Measurements from ENCODE around the gene TSFM.
A peak's percentile ranks its signal among the peaks of the same experiment; 100 is the strongest.
"Not testable (repeated sequence)": the region's sequence is repeated elsewhere in the genome, so short reads cannot be mapped to it uniquely, and the experiment has no call there.

The TSFM gene

DNA sequence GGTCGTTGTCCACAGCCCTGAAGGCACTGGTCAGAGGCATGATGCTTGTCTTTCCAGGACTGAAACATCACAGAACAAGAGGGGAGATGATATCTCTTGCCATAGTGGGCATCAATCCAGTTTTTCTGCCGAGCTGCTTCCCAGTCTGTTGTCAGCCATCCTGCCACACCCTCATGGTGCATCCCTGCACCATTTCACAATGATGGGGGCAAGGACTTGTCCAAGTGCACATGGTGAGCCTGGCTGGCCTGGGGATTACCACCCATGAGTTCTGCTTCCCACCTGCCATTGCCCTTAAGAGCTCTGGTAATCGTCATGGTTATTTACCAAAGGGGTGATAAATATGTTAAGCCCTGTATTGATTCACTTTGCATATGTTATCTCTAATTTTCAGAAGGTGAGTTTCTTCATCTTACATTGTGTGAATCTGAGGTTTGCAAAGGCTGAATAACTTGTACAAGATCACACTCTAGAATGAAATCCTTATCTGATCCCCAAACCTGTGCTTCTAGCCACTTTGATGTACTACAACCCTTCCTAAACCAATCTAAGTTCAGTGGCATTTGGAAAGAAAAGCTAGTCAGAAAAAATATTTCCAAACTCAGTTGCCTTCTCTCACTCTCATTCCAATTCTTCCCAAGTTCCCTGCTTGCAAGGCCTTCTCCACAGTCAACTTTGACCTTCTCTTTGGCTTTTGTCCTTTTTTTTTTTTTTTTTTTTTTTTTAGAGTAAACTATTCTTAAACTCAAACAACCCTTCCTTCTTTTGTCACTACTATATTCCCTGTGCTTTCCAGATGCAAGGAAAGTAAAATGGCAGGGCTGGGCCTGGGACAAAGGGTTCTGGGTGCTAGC, 33.6 kb downstream of the TSFM start:
- no peak for TF ChIP-seq ZNF70 (CRISPR knock-in tag; IDR thresholded peaks at IDR 0.05)
- TF ChIP-seq ESRRG (CRISPR knock-in tag; IDR thresholded peaks at IDR 0.05) = no peak
- TF ChIP-seq ZC3H10 (CRISPR knock-in tag; IDR thresholded peaks at IDR 0.05) = no peak
- no peak for TF ChIP-seq GLIS3 (CRISPR knock-in tag; IDR thresholded peaks at IDR 0.05)
- no peak for TF ChIP-seq PPARA (CRISPR knock-in tag; IDR thresholded peaks at IDR 0.05; ENCODE audit: borderline replicate concordance)
- TF ChIP-seq, protein P1, sequence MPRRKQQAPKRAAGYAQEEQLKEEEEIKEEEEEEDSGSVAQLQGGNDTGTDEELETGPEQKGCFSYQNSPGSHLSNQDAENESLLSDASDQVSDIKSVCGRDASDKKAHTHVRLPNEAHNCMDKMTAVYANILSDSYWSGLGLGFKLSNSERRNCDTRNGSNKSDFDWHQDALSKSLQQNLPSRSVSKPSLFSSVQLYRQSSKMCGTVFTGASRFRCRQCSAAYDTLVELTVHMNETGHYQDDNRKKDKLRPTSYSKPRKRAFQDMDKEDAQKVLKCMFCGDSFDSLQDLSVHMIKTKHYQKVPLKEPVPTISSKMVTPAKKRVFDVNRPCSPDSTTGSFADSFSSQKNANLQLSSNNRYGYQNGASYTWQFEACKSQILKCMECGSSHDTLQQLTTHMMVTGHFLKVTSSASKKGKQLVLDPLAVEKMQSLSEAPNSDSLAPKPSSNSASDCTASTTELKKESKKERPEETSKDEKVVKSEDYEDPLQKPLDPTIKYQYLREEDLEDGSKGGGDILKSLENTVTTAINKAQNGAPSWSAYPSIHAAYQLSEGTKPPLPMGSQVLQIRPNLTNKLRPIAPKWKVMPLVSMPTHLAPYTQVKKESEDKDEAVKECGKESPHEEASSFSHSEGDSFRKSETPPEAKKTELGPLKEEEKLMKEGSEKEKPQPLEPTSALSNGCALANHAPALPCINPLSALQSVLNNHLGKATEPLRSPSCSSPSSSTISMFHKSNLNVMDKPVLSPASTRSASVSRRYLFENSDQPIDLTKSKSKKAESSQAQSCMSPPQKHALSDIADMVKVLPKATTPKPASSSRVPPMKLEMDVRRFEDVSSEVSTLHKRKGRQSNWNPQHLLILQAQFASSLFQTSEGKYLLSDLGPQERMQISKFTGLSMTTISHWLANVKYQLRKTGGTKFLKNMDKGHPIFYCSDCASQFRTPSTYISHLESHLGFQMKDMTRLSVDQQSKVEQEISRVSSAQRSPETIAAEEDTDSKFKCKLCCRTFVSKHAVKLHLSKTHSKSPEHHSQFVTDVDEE (CRISPR knock-in tag; IDR thresholded peaks at IDR 0.05) = no peak
- TF ChIP-seq ZFP3 (CRISPR knock-in tag; IDR thresholded peaks at IDR 0.05) = no peak
- TF ChIP-seq SNAI2 (CRISPR knock-in tag; IDR thresholded peaks at IDR 0.05) = no peak
- no peak for TF ChIP-seq ISL1 (CRISPR knock-in tag; IDR thresholded peaks at IDR 0.05)
- ATAC-seq = peak; percentile 5; the same call in 2 of the 3 replicates

DNA sequence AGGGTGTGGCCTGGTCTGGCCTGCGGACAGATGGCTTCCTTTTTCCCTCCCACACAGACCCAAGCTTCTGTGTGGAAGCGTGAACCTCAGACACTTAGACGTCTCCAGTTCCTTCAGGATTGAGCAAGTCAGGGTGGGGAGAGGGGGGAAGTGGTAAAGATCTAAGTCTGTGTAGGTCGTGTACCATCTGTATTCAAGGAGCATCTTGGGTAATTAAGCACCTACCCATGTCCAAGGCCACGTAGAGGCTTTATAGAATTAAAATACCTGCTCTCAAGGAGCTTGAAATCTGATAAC, 34.2 kb downstream of the TSFM start:
- no peak for ATAC-seq
- TF ChIP-seq ESRRG (CRISPR knock-in tag; IDR thresholded peaks at IDR 0.05) (no peak), SNAI2 (CRISPR knock-in tag; IDR thresholded peaks at IDR 0.05) (no peak), ARNTL (CRISPR knock-in tag; IDR thresholded peaks at IDR 0.05; ENCODE audit: borderline replicate concordance, low read depth) (no peak)

DNA sequence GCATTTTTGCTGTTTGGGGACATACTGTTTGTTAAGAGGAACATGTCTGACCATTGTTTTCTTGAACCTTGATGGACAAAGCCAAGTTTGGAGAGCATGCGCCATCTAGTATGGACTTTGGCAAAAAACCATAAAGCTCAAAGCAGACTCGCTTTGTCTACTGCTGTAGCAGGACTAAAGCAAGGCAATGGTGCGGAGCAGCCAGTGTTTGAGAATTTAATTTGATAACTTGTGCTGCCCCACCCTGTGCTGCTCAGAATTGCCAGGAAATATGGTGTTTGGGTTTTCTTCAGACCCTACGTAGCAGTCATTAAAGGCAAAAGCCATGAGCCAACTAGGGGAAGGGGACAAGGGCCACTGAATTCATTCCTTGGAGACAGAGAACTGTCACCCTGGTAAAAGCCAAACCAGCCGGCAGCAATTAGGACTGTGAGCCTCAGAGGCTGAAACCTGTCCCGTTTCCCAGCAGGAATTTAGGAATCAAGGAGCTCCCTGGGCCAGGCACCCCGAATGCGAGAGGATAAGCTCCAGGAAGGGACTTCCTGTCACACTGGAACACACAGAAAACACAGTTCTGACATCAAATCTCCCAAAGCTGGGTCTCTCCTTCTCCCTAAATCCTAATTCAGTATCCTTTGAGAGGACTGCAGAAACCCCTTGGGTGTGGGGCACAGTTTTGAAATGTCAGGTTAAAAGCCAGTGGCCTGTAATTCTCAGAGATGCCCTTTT, 34.8 kb downstream of the TSFM start:
- TF ChIP-seq ARNTL (CRISPR knock-in tag; IDR thresholded peaks at IDR 0.05; ENCODE audit: borderline replicate concordance, low read depth) (no peak), SNAI2 (CRISPR knock-in tag; IDR thresholded peaks at IDR 0.05) (no peak), ZC3H10 (CRISPR knock-in tag; IDR thresholded peaks at IDR 0.05) (no peak), OSR1 (CRISPR knock-in tag; IDR thresholded peaks at IDR 0.05) (no peak), ZFP3 (CRISPR knock-in tag; IDR thresholded peaks at IDR 0.05) (no peak), ZFP30 (CRISPR knock-in tag; IDR thresholded peaks at IDR 0.05) (no peak), BACH2 (CRISPR knock-in tag; IDR thresholded peaks at IDR 0.05; ENCODE audit: borderline replicate concordance) (no peak), ESRRG (CRISPR knock-in tag; IDR thresholded peaks at IDR 0.05) (no peak), ISL1 (CRISPR knock-in tag; IDR thresholded peaks at IDR 0.05) (no peak), TOX (CRISPR knock-in tag; IDR thresholded peaks at IDR 0.05; ENCODE audit: borderline replicate concordance) (no peak)
- TF ChIP-seq, protein P2, sequence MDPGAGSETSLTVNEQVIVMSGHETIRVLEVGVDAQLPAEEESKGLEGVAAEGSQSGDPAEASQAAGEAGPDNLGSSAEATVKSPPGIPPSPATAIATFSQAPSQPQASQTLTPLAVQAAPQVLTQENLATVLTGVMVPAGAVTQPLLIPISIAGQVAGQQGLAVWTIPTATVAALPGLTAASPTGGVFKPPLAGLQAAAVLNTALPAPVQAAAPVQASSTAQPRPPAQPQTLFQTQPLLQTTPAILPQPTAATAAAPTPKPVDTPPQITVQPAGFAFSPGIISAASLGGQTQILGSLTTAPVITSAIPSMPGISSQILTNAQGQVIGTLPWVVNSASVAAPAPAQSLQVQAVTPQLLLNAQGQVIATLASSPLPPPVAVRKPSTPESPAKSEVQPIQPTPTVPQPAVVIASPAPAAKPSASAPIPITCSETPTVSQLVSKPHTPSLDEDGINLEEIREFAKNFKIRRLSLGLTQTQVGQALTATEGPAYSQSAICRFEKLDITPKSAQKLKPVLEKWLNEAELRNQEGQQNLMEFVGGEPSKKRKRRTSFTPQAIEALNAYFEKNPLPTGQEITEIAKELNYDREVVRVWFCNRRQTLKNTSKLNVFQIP (CRISPR knock-in tag; IDR thresholded peaks at IDR 0.05; ENCODE audit: borderline replicate concordance, low read depth) = no peak
- ATAC-seq = no peak

DNA sequence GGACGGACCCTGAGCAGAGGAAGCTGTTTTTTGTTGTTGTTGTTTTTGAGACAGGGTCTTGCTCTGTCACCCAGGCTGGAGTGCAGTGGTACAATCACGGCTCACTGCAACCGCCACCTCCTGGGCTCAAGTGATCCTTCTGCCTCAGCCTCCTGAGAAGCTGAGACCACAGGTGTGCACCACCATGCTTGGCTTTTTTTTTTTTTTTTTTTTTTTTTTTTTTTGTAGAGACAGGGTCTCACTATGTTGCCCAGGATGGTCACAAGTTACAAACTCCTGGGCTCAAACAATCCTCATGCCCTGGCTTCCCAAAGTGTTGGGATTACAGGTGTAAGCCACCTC, 35.4 kb downstream of the TSFM start:
- not testable (repeated sequence) for ATAC-seq

DNA sequence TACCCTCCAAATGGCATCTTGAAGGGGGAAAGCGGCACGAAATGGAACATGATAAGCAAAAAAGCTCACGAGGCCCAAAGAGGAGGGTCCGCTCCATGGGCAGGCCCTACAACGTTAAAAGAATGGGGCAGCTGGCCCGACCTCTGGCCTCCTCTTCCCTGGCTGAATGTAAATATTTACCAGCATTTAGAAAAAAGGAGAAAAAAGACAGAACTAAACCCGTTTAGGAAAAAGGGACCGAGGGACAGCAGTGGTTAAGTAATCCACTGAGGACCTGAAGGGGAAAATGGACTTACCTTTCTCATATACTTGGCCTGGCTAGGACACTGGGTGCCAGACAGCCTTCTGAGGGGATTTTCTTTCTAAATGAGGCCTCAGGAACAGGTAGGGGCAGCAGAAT, 37.5 kb downstream of the TSFM start:
- ATAC-seq = not testable (repeated sequence)

DNA sequence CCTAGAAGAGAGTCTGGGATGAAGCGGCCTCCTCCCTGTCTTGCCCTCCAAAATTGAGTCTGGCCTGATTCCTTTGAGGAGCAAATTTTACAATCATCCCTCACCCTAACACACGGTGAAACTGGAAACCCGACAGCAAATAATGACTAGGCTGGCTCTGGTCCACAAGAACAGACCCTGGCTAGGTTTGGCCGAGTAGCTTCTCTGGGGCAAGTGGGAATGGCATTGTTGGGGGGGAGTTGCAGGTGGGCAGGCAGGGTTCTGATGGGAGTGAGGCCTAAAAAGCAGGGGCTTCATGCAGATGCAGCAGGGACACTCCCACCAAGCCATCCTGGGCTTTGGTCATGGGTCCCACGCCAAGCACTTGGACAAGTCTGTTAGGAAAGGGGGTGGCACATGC, 38.4 kb downstream of the TSFM start:
- not testable (repeated sequence) for ATAC-seq

DNA sequence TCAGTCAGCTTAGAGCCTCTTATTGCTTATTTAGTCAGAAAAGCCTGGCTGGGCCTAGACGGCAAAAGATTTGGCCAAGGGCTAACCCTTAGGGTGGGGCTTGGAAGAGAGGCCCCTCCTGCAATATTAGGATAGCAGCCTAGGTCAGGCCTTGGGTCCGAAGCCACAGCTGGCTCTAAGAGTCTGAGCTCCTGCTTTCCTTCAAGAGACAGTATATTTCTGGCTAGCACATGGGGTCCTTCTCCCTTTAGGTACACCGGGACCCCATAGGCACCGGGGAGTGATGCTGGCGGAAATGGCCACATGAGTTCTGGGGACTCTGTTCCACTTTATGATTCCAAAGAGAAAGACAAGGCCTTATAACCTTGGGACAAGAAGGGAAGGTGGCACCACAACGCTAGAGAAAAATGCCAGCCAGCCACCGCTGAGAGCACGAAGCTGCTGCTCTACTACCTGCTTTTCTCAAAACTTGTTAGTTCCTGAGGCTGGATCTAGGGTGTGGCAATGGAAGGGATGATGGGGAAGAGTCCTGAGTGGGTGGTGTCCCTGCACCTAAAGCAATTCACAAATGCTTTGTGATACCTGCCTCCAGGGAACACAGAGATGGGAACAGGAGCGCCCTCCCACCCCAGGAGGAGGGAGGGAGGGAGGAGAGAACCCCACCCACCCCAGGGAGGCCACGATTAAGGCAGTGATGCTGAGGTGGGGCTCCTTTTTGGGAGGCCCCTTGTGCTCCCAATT, 39.1 kb downstream of the TSFM start:
- ATAC-seq = no peak

More for the DNA sequence above, 39.1 kb downstream of the TSFM start:
- TF ChIP-seq PPARA (CRISPR knock-in tag; IDR thresholded peaks at IDR 0.05; ENCODE audit: borderline replicate concordance) (no peak), TCF4 (CRISPR knock-in tag; IDR thresholded peaks at IDR 0.05; ENCODE audit: borderline replicate concordance) (no peak), GLIS3 (CRISPR knock-in tag; IDR thresholded peaks at IDR 0.05) (no peak), ARNTL (CRISPR knock-in tag; IDR thresholded peaks at IDR 0.05; ENCODE audit: borderline replicate concordance, low read depth) (no peak)

Data from SK-N-SH treated with all-trans-retinoic acid at 6 μM for 48 hours (cell line).